CD14-positive monocyte (primary cell): ENCODE data around the gene CHL1. TPM values are rescaled to one million over a fixed set of nuclear protein-coding genes. Genes with fewer than 3 reads are reported as not detected.

Experiments
- DNase-seq, 3 donors: peaks; one replicate each; pipeline ENCODE4 v3.0.0-alpha.2; 2011 to 2022
- H2AFZ ChIP-seq: 2 replicates; pipeline ENCODE4 v1.6.0; 2012; ENCODE audit warnings: mild to moderate bottlenecking, low read depth, low read length, inconsistent platforms; ENCODE audit not compliant: insufficient read depth, poor library complexity, severe bottlenecking
- H3K27ac ChIP-seq, 2 donors: 1 replicate in 1 of 2; 2 replicates in 1 of 2; pipeline ENCODE4 v1.5.1; 2012 to 2013; ENCODE audit warnings: low read length in 2 of 2, control low read depth in 1 of 2, inconsistent platforms in 1 of 2, low read depth in 1 of 2, mild to moderate bottlenecking in 1 of 2
- H3K27me3 ChIP-seq, 2 donors: one replicate each; pipeline versions ENCODE4 v1.6.0 to v1.6.1; 2011 to 2013; ENCODE audit warnings: low read length in 2 of 2; ENCODE audit not compliant: control insufficient read depth in 2 of 2, insufficient read depth in 2 of 2
- H3K36me3 ChIP-seq, 2 donors: replicated peaks in 1 of 2; 1 replicate in 1 of 2; 2 replicates in 1 of 2; pipeline versions ENCODE4 v1.5.1 to v1.6.1; 2012 to 2013; ENCODE audit warnings: low read length in 2 of 2, control low read depth in 1 of 2, inconsistent platforms in 1 of 2, mild to moderate bottlenecking in 1 of 2; ENCODE audit not compliant: insufficient read depth in 2 of 2, control insufficient read depth in 1 of 2
- H3K4me1 ChIP-seq, 2 donors: 1 replicate in 1 of 2; 2 replicates in 1 of 2; pipeline versions ENCODE4 v1.5.1 to v1.6.1; 2012 to 2013; ENCODE audit warnings: low read length in 2 of 2, control low read depth in 1 of 2, inconsistent platforms in 1 of 2, mild to moderate bottlenecking in 1 of 2, moderate library complexity in 1 of 2; ENCODE audit not compliant: insufficient read depth in 2 of 2, control insufficient read depth in 1 of 2
- H3K4me2 ChIP-seq: replicated peaks from 2 replicates; pipeline ENCODE3; 2012; ENCODE audit warnings: low read length, moderate library complexity, mild to moderate bottlenecking; ENCODE audit not compliant: poor library complexity, severe bottlenecking; ENCODE audit errors: extremely low read depth
- H3K4me3 ChIP-seq, 3 experiments: fragments of 200-600 bp in 1 of 3; sonication (generic) in 1 of 3; replicated peaks in 1 of 3; 1 replicate in 2 of 3; 2 replicates in 1 of 3; pipeline ENCODE4 v1.5.1; 2011 to 2013; ENCODE audit warnings: low read length in 3 of 3, mild to moderate bottlenecking in 3 of 3, control low read depth in 2 of 3, low read depth in 2 of 3, inconsistent platforms in 1 of 3, moderate library complexity in 1 of 3
- H3K79me2 ChIP-seq: 2 replicates; pipeline ENCODE4 v1.6.0; 2012; ENCODE audit warnings: mild to moderate bottlenecking, control low read depth, inconsistent platforms, low read length, moderate library complexity; ENCODE audit not compliant: insufficient read depth
- H3K9ac ChIP-seq: 2 replicates; pipeline ENCODE4 v1.6.0; 2017; ENCODE audit warnings: low read length, mild to moderate bottlenecking; ENCODE audit not compliant: insufficient read depth, poor library complexity, severe bottlenecking
- H3K9me3 ChIP-seq, 2 donors: replicated peaks in 1 of 2; 1 replicate in 1 of 2; 2 replicates in 1 of 2; pipeline versions ENCODE4 v1.5.1 to v1.6.1; 2012 to 2013; ENCODE audit warnings: low read length in 2 of 2, control low read depth in 1 of 2; ENCODE audit not compliant: control insufficient read depth in 1 of 2, insufficient read depth in 1 of 2
- H4K20me1 ChIP-seq: 2 replicates; pipeline ENCODE4 v1.6.0; 2012; ENCODE audit warnings: mild to moderate bottlenecking, low read length, control low read depth, moderate library complexity; ENCODE audit not compliant: insufficient read depth
- H3K27ac Mint-ChIP-seq, 7 donors: one replicate each; pipeline ENCODE4 v1.8.0; 2020; ENCODE audit warnings: mild to moderate bottlenecking in 7 of 7, mixed read lengths in 7 of 7, moderate library complexity in 6 of 7, inconsistent platforms in 2 of 7
- H3K27me3 Mint-ChIP-seq, 3 donors: one replicate each; pipeline ENCODE4 v1.8.0; 2021 to 2022; ENCODE audit warnings: low read depth in 3 of 3, mild to moderate bottlenecking in 3 of 3, mixed read lengths in 3 of 3, moderate library complexity in 3 of 3, inconsistent platforms in 1 of 3
- H3K36me3 Mint-ChIP-seq, 2 donors: one replicate each; pipeline ENCODE4 v1.8.0; 2020; ENCODE audit warnings: mixed read lengths in 2 of 2, inconsistent platforms in 1 of 2, mild to moderate bottlenecking in 1 of 2
- H3K4me1 Mint-ChIP-seq: one replicate; pipeline ENCODE4 v1.8.0; 2020; ENCODE audit warnings: mild to moderate bottlenecking, mixed read lengths
- H3K4me3 Mint-ChIP-seq, 2 donors: one replicate each; pipeline ENCODE4 v1.8.0; 2020; ENCODE audit warnings: mild to moderate bottlenecking in 2 of 2, mixed read lengths in 2 of 2, moderate library complexity in 1 of 2
- H3K9me3 Mint-ChIP-seq, 7 donors: one replicate each; pipeline ENCODE4 v1.8.0; 2020 to 2022; ENCODE audit warnings: mixed read lengths in 7 of 7, mild to moderate bottlenecking in 6 of 7, moderate library complexity in 6 of 7, inconsistent platforms in 2 of 7
- CTCF ChIP-seq: fragments of 200-600 bp; IDR thresholded peaks from one replicate; pipeline ENCODE4 v1.8.0; 2022; ENCODE audit warnings: antibody characterized with exemption, mild to moderate bottlenecking
- whole genome bisulfite sequencing: methylation state at CpG from one replicate; pipeline ENCODE4 v1.1.5; 2013; ENCODE audit warnings: missing lambda C conversion rate; ENCODE audit not compliant: insufficient coverage; 5-methylcytosine and 5-hydroxymethylcytosine counted together
- intact Hi-C, 2 donors: fragments of 100-400 bp; cut with micrococcal nuclease; formaldehyde crosslinking; loops; one replicate each; pipeline versions ENCODE4 v1.15.0 to v1.15.1; 2023
- polyA plus RNA-seq, 3 donors: library from polyadenylated mRNA; depleted of rRNA in 1 of 3; unstranded in 2 of 3; stranded (reverse) in 1 of 3; fragments of 300-500 nt in 2 of 3; fragments of >200 nt in 1 of 3; fragmentation: Illumina TruSeq in 2 of 3; gene quantifications; 1 replicate in 2 of 3; 2 replicates in 1 of 3; pipeline ENCODE4 v1.2.3, GENCODE V29; 2012 to 2021

CHL1 gene
- polyA plus RNA-seq, 3 donors = not detected

DNA sequence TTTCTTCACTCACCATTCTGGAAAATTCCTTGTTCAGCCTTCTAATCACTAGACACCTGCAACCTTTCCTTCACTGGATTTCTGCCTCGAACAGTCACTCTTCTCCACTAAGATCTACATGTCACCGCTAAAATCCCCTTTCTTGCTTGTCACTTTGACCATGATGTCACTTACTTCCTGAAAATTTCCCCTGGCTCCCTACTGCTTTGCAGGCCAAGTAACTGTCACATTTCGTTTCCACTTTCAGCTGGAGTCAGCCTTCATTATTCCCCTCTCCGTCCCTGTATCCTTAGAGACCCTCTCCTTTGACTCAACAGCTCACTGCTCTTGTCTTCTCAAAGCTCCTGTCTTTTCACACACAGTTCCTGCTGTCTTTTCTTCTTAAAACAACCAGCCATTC, 15.9 kb downstream of the CHL1 start:
- H3K79me2 ChIP-seq = no peaks in the 10 kb centered on the region
- H3K4me1 ChIP-seq = no peaks in the 10 kb centered on the region
- 12% methylated on average over 4 of the region's 4 CpGs for WGBS
- H3K4me2 ChIP-seq = no peak overlapping the region
- H3K9ac ChIP-seq = no peak overlapping the region
- H3K27me3 ChIP-seq = no peaks in the 10 kb centered on the region
- H4K20me1 ChIP-seq = no peaks in the 10 kb centered on the region
- H3K27ac ChIP-seq = no peak overlapping the region
- no peaks in the 10 kb centered on the region for H3K36me3 Mint-ChIP-seq
- H3K4me3 Mint-ChIP-seq = no peak overlapping the region
- intact Hi-C loops = no loop called here
- H3K4me1 Mint-ChIP-seq = no peaks in the 10 kb centered on the region
- DNase-seq = no peak
- H3K9me3 Mint-ChIP-seq = peaks cover 0 to 4% (median 0%) of the 10 kb centered on the region in 7 donors
- H2AFZ ChIP-seq = no peak overlapping the region
- no peaks in the 10 kb centered on the region for H3K9me3 ChIP-seq
- no peak overlapping the region for H3K27ac Mint-ChIP-seq
- no peak for TF ChIP-seq CTCF
- no peaks in the 10 kb centered on the region for H3K36me3 ChIP-seq
- no peak overlapping the region for H3K4me3 ChIP-seq
- H3K27me3 Mint-ChIP-seq = no peaks in the 10 kb centered on the region

GRCh38 chr3:217099-217813, 20.7 kb downstream of the CHL1 start:
- H3K27me3 Mint-ChIP-seq = no peaks in the 10 kb centered on the region
- Histone ChIP-seq H2AFZ (no peak overlapping the region), H3K4me3 (no peak overlapping the region), H3K27me3 (no peaks in the 10 kb centered on the region), H4K20me1 (no peaks in the 10 kb centered on the region), H3K79me2 (no peaks in the 10 kb centered on the region), H3K9ac (no peak overlapping the region), H3K36me3 (no peaks in the 10 kb centered on the region), H3K4me2 (no peak overlapping the region), H3K4me1 (no peaks in the 10 kb centered on the region), H3K27ac (no peak overlapping the region), H3K9me3 (peaks cover 0 to 6% of the 10 kb centered on the region in 2 donors)
- peaks cover 2 to 5% (median 3%) of the 10 kb centered on the region in 7 donors for H3K9me3 Mint-ChIP-seq
- no peak for TF ChIP-seq CTCF
- H3K27ac Mint-ChIP-seq = no peak overlapping the region
- intact Hi-C loops = no loop called here
- no peaks in the 10 kb centered on the region for H3K36me3 Mint-ChIP-seq
- no peak overlapping the region for H3K4me3 Mint-ChIP-seq
- H3K4me1 Mint-ChIP-seq = no peaks in the 10 kb centered on the region
- no peak for DNase-seq
- 54% methylated on average over 4 of the region's 5 CpGs for WGBS
